ENCODE measurements around the gene PEX7.
A peak's percentile ranks its signal among the peaks of the same experiment; 100 is the strongest.
"Not testable (repeated sequence)": the region's sequence is repeated elsewhere in the genome, so short reads cannot be mapped to it uniquely, and the experiment has no call there.

The PEX7 gene

DNA sequence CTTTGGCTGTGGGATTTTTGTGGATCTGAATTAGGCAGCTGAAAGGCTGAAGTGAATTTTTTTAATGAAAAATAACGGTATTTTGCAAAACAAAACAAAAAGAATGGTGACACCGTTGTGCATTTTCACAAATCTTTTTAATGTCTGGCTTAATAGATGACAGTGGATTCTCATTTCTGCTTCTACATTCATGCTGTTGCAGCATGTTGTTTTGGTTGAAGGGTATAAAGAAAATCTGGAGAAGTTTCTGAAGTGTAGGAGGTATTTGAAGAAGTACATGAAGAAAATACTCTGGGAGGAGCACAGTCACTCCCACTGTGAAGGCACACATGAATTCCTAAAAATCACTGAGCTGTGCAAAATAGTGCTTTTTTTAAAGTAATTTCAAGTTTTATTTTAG lies 27.0 kb upstream of the PEX7 start:
- Mint-ChIP-seq H3K4me3 (no peak overlapping the region), H3K27ac (no peak overlapping the region), H3K36me3 (no peaks in the 10 kb centered on the region), H3K9me3 (no peaks in the 10 kb centered on the region), H3K27me3 (peaks cover 7% of the 10 kb centered on the region), H3K4me1 (peaks cover 11% of the 10 kb centered on the region)
- CTCF ChIA-PET, result interaction anchor here (1.2 to 4.4 kb wide), 3 partner anchors 50 to 151 kb away, joined by 3 to 52 read pairs (median 9); no protein-coding TSS in a partner anchor
- no peak for DNase-seq

DNA sequence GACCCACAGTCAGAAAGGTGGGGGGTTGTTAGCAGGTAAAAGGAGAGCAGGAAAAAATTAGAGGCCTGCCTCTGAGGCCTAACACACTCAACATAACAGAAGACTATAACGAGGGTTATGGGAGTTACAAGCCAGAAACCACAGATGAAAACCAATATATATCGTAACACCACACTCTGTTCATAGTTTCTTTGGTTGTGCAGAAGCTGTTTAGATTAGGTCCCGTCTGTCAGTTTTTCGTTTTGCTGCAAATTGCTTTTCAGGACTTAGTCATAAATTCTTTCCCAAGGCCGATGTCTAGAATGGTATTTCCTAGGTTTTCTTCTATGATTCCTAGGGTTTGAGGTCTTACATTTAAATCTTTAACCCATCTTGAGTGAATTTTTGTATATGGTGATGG lies 26.4 kb upstream of the PEX7 start:
- Mint-ChIP-seq H3K9me3 (no peaks in the 10 kb centered on the region), H3K27ac (no peak overlapping the region), H3K36me3 (no peaks in the 10 kb centered on the region), H3K27me3 (peaks cover 11% of the 10 kb centered on the region), H3K4me1 (peaks cover 7% of the 10 kb centered on the region), H3K4me3 (no peak overlapping the region)
- CTCF ChIA-PET, result interaction anchor here (4.4 kb wide), 1 partner anchor 152 kb away, joined by 52 read pairs; no protein-coding TSS in a partner anchor
- DNase-seq, result no peak

DNA sequence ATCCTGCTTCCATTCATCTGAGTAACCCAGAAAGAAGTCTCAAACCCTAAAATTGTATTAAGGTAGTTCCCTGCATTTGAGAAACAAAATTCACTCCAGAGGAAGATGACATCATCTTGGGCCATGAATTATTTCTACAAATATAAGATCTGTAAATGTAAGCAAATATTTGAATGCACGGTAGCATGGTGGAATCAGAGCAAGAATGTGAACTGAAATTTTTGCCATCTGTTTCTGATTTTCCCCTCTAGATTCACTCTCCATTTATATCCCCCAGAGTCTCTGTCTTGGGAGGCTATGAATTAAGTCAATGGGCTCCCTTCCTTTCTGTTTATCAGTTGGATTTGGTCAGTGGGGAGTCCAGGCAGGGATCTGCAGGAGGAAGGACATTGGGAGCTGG lies 24.3 kb upstream of the PEX7 start:
- H3K36me3 Mint-ChIP-seq, result no peaks in the 10 kb centered on the region
- no peak overlapping the region for H3K27ac Mint-ChIP-seq
- DNase-seq, result no peak
- CTCF ChIA-PET, result interaction anchor here (0.6 to 0.8 kb wide), 3 partner anchors 13 to 217 kb away, joined by 3 to 4 read pairs (median 3); no protein-coding TSS in a partner anchor
- peaks cover 12% of the 10 kb centered on the region for H3K27me3 Mint-ChIP-seq
- H3K9me3 Mint-ChIP-seq, result no peaks in the 10 kb centered on the region
- no peak overlapping the region for H3K4me3 Mint-ChIP-seq
- H3K4me1 Mint-ChIP-seq, result peaks cover 5% of the 10 kb centered on the region

DNA sequence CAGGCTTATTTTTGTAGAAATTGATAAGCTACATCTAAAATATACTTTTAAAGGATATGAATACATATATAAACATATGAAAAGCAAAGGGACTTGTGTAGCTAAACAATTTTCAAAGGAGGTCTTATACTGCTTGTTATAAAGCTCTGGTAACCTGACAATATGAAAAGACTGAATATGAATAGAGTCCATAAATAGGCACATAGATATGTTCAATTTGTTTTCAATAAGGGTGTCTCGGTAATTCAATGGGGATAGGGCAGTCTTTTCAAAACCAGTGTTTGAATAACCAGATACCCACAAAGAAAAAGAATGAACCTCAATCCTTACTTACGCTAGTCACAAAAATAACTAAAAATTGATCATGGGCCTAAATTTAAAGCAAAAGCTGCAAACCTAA lies 20.8 kb upstream of the PEX7 start:
- H3K4me1 Mint-ChIP-seq, result no peaks in the 10 kb centered on the region
- H3K36me3 Mint-ChIP-seq, result no peaks in the 10 kb centered on the region
- DNase-seq, result no peak
- no peaks in the 10 kb centered on the region for H3K9me3 Mint-ChIP-seq
- CTCF ChIA-PET, result interaction anchor here (2.4 to 2.5 kb wide), 2 partner anchors 9 to 157 kb away, joined by 7 to 8 read pairs; partner anchors contain the start of gene MAP3K5
- no peak overlapping the region for H3K4me3 Mint-ChIP-seq
- peaks cover 12% of the 10 kb centered on the region for H3K27me3 Mint-ChIP-seq
- H3K27ac Mint-ChIP-seq, result no peak overlapping the region

DNA sequence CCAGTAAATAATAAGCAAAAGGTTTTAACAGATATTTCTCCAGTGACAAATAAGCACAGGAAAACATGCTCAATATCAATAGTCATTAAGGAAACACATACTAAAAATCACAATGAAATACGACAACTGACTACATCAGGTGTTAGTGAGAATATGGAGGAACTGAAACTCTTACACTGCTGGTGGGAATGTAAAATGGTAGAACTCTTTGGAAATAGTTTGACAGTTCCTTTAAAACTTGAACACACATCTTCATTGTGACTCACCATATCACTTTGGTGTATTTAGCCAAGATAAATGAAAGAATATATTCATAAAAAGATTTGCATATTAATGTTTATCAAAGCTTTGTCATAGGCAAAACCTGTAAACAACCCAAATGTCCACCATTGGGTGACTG lies 18.8 kb upstream of the PEX7 start:
- Mint-ChIP-seq H3K4me1 (no peaks in the 10 kb centered on the region), H3K36me3 (no peaks in the 10 kb centered on the region), H3K27me3 (peaks cover 12% of the 10 kb centered on the region), H3K27ac (no peak overlapping the region), H3K9me3 (no peaks in the 10 kb centered on the region), H3K4me3 (no peak overlapping the region)
- no peak for DNase-seq
- CTCF ChIA-PET, result interaction anchor here (1.1 kb wide), 1 partner anchor 11 kb away, joined by 3 read pairs; the partner anchor contains the start of gene MAP3K5

DNA sequence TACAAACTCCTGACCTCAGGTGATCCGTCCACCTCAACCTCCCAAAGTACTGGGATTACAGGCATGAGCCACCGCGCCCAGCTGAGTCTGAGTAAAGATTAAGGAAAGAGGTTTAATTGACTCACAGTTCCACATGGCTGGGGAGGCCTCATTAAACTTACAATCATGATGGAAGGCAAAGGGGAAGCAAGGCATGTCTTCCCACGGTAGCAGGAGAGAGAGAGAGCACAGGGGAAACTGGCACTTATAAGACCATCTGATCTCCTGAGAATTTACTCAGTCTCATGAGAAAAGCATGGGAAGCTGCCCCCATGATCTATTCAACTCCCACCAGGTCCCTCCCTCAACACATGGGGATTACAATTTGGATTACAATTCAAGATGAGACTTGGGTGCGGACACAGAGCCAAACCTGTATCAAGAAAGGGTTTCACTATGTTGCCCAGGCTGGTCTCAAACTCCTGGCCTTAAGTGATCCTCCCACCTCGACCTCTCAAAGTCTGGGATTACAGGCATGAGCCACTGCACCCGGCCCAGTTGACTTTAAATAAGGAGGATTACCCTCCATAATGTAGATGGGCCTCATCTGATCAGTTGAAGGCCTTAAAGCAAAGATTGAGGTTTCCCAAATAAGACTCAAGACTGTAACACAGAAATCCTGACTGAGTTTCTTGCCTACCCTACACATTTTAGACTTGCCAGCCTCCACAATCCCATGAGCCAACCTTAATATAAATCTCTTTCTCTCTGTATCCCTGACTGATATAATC lies 13.1 kb upstream of the PEX7 start:
- DNase-seq, result no peak
- Mint-ChIP-seq H3K4me1 (no peaks in the 10 kb centered on the region), H3K27me3 (peaks cover 3% of the 10 kb centered on the region), H3K36me3 (no peaks in the 10 kb centered on the region), H3K9me3 (no peaks in the 10 kb centered on the region), H3K27ac (no peak overlapping the region), H3K4me3 (no peak overlapping the region)
- CTCF ChIA-PET, result no interaction called here

DNA sequence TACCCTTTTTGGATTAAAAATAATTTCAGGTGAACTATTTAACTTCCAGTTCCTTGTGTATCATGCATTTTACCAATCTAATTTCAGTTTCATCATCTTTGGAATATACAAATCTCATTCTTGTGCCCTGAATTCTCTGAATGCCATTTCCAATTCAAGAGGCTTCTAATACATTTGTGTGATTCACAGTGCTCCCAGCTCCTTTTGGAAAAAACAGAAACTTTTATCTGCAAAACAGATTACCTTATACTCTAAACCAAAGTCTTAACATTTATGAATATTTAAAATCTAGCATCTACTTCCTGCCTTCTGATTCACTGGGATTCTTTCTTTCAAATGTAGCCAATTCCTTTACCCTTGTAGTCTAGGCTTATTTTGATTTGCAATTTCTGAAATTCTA lies 11.1 kb upstream of the PEX7 start:
- CTCF ChIA-PET, result interaction anchor here (1.2 to 1.8 kb wide), 2 partner anchors 13 to 19 kb away, joined by 3 to 5 read pairs; partner anchors contain the start of gene MAP3K5
- Mint-ChIP-seq H3K36me3 (no peaks in the 10 kb centered on the region), H3K9me3 (peaks cover 2% of the 10 kb centered on the region), H3K27me3 (peaks cover 3% of the 10 kb centered on the region), H3K4me1 (peaks cover 2% of the 10 kb centered on the region), H3K4me3 (no peak overlapping the region), H3K27ac (no peak overlapping the region)
- no peak for DNase-seq

DNA sequence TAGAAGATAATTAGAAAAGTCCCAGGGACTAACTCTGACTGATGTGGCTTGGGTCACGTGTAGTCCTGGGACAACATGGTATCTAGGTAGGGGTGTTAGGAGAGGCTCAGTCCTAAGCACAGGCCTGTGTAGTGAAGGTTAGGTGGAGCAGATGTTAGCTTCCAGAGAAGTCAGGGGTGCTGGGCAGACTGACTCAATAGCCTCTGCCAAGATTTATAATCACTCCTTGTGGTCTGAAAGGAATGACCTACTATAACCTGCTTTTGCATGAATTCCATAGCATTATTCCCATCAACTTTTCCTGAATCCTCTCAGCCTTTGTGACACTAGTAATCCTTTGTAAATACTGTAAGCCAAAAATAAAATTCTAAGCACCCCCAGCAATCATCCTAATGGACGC lies 10.2 kb upstream of the PEX7 start:
- CTCF ChIA-PET, result interaction anchor here (1.8 kb wide), 1 partner anchor 20 kb away, joined by 5 read pairs; the partner anchor contains the start of gene MAP3K5
- peaks cover 2% of the 10 kb centered on the region for H3K9me3 Mint-ChIP-seq
- DNase-seq, result no peak
- no peaks in the 10 kb centered on the region for H3K36me3 Mint-ChIP-seq
- H3K4me3 Mint-ChIP-seq, result no peak overlapping the region
- H3K4me1 Mint-ChIP-seq, result peaks cover 2% of the 10 kb centered on the region
- H3K27ac Mint-ChIP-seq, result no peak overlapping the region
- H3K27me3 Mint-ChIP-seq, result peaks cover 6% of the 10 kb centered on the region

DNA sequence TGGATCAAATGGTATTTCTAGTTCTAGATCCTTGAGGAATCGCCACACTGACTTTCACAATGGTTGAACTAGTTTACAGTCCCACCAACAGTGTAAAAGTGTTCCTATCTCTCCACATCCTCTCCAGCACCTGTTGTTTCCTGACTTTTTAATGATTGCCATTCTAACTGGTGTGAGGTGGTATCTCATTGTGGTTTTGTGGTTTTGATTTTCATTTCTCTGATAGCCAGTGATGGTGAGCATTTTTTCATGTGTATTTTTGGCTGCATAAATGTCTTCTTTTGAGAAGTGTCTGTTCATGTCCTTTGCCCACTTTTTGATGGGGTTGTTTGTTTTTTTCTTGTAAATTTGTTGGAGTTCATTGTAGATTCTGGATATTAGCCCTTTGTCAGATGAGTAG lies 6.8 kb upstream of the PEX7 start:
- CTCF ChIA-PET, H3K4me3 Mint-ChIP-seq, H3K9me3 Mint-ChIP-seq, H3K27ac Mint-ChIP-seq, H3K36me3 Mint-ChIP-seq, DNase-seq, H3K27me3 Mint-ChIP-seq, H3K4me1 Mint-ChIP-seq: not testable (repeated sequence)

DNA sequence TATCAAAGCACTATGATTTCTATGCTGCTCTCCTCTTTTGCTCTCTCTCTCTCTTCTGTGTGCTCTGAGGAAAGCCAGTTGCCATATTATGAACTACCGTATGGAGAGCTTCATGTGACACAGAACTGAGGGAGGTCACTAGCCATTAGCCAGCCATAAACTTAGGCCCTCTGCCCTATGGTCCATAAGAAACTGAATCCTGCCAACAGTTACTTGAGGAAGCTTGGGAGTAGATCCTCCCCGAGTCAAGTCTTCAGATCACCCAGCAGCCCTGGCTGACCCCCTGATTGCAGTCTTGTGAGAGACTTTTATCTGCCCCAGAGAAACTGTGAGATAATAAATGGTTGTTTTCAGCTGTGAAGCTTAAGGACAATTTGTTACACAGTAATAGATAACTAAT lies 5.7 kb upstream of the PEX7 start:
- DNase-seq, result no peak
- Mint-ChIP-seq H3K9me3 (peaks cover 2% of the 10 kb centered on the region), H3K36me3 (no peaks in the 10 kb centered on the region), H3K27me3 (peaks cover 8% of the 10 kb centered on the region), H3K27ac (no peak overlapping the region), H3K4me3 (no peak overlapping the region), H3K4me1 (peaks cover 7% of the 10 kb centered on the region)
- CTCF ChIA-PET, result no interaction called here

DNA sequence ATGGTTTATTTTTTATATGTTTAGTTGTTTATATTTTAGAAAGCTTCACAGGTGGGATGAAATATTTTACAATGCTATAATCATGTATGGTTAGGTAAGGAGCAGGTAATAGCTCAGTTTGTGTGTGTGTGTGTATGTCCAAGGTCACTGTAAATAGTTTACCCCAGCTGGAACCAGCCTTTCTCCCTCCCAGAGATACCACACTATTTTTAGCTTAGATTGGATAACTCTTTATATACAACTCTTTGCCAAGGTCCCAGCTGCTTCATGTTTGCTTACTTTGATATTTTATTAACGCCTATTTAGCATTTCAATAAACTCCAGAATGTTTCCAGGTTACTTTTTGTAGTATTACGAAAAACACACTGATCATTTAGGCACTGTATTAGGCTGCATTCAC lies 1.8 kb upstream of the PEX7 start:
- no peak overlapping the region for H3K27ac Mint-ChIP-seq
- CTCF ChIA-PET, result interaction anchor here (0.6 kb wide), 1 partner anchor 26 kb away, joined by 3 read pairs; no protein-coding TSS in a partner anchor
- H3K4me1 Mint-ChIP-seq, result peaks cover 21% of the 10 kb centered on the region
- peaks cover 9% of the 10 kb centered on the region for H3K36me3 Mint-ChIP-seq
- no peak overlapping the region for H3K4me3 Mint-ChIP-seq
- H3K9me3 Mint-ChIP-seq, result peaks cover 2% of the 10 kb centered on the region
- DNase-seq, result no peak
- peaks cover 8% of the 10 kb centered on the region for H3K27me3 Mint-ChIP-seq

DNA sequence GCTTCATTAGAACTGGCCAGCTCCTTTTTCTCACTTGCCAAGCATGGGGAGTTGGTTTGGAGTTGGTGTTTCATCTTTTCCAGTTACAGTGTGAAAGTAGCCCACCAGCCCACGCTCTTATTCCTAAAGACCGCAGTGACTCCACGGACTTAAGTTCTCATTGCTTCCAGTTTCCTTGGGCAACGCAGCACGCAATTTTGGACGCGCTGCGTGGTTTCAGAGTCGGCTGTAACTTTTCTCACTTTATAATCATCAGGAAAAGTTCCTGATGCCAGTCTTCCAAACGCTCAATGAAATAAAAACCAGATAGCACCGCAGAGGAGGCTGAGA lies 381 bp upstream of the PEX7 start:
- Mint-ChIP-seq H3K27ac (peak overlapping the region; percentile 85), H3K36me3 (peaks cover 20% of the 10 kb centered on the region), H3K4me1 (peaks cover 23% of the 10 kb centered on the region), H3K4me3 (peak overlapping the region; percentile 83), H3K27me3 (peaks cover 5% of the 10 kb centered on the region), H3K9me3 (no peaks in the 10 kb centered on the region)
- CTCF ChIA-PET, result interaction anchor here (1.0 kb wide), 1 partner anchor 178 kb away, joined by 4 read pairs; no protein-coding TSS in a partner anchor
- DNase-seq, result no peak

DNA sequence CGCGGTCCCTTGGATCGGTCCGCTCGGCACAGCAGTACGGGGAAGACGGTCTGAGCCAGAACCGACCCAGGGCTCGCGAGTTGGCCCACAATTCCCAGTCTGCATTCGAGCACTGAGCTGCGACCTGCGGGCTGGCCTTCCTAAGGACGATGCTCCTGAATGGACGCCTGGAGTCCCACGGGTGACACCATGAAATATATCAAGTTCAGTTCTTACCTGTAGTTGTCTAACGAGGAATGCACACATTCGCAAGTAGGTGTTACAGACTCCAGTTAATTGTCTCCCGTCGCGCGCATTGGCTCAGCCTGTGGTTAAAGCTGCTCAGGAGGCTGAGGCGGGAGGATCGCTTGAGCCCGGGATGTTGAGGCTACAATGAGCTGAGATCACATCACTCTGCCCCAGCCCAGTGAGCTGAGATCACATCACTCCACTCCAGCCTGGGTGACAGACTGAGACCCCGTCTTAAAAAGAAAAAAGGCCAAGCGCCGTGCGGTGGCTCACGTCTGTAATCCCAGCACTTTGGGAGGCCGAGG lies 802 bp downstream of the PEX7 start:
- peaks cover 23% of the 10 kb centered on the region for H3K36me3 Mint-ChIP-seq
- CTCF ChIA-PET, result interaction anchor here (1.5 to 1.6 kb wide), 2 partner anchors 31 to 179 kb away, joined by 4 to 7 read pairs; partner anchors contain the start of gene MAP3K5
- peak overlapping the region; percentile 83 for H3K4me3 Mint-ChIP-seq
- no peaks in the 10 kb centered on the region for H3K9me3 Mint-ChIP-seq
- peak overlapping the region; percentile 75 for H3K27ac Mint-ChIP-seq
- H3K4me1 Mint-ChIP-seq, result peaks cover 26% of the 10 kb centered on the region
- DNase-seq, result no peak
- H3K27me3 Mint-ChIP-seq, result no peaks in the 10 kb centered on the region

DNA sequence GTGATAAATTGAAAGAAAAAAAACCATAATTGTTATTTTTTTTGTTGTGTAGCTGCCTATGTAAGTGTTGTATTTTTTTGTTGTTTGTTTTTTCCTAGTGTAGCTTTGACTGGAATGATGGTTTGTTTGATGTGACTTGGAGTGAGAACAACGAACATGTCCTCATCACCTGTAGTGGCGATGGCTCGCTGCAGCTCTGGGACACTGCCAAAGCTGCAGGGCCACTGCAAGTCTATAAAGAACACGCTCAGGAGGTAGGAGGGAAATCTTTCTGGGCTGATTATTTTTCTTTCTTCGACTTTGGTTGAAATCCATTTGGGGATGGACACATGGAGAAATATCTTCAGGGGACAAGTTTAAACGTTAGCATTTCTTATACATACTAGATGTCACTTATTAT lies 3.8 kb downstream of the PEX7 start:
- CTCF ChIA-PET, result interaction anchor here (1.2 kb wide), 1 partner anchor 15 kb away, joined by 3 read pairs; no protein-coding TSS in a partner anchor
- no peak for DNase-seq
- peaks cover 30% of the 10 kb centered on the region for H3K4me1 Mint-ChIP-seq
- H3K27ac Mint-ChIP-seq, result no peak overlapping the region
- H3K4me3 Mint-ChIP-seq, result no peak overlapping the region
- H3K9me3 Mint-ChIP-seq, result peaks cover 5% of the 10 kb centered on the region
- H3K27me3 Mint-ChIP-seq, result no peaks in the 10 kb centered on the region
- H3K36me3 Mint-ChIP-seq, result peaks cover 42% of the 10 kb centered on the region

All from activated naive CD4-positive, alpha-beta T cell treated with anti-CD3 and anti-CD28 coated beads, Interleukin-2, amount 10 ng/mL, durations not matched to agents 7 days and 5 days (primary cell).